IPS DF 19.7 (cell line): ENCODE measurements around the gene SETDB1.
A peak's percentile ranks its signal among the peaks of the same experiment; 100 is the strongest.
"Not testable (repeated sequence)": the region's sequence is repeated elsewhere in the genome, so short reads cannot be mapped to it uniquely, and the experiment has no call there.

Experiments
- DNase-seq: peaks from one replicate; pipeline ENCODE4 v3.0.0-alpha.2; 2013; ENCODE audit warnings: low read depth, low spot score

SETDB1 gene

DNA sequence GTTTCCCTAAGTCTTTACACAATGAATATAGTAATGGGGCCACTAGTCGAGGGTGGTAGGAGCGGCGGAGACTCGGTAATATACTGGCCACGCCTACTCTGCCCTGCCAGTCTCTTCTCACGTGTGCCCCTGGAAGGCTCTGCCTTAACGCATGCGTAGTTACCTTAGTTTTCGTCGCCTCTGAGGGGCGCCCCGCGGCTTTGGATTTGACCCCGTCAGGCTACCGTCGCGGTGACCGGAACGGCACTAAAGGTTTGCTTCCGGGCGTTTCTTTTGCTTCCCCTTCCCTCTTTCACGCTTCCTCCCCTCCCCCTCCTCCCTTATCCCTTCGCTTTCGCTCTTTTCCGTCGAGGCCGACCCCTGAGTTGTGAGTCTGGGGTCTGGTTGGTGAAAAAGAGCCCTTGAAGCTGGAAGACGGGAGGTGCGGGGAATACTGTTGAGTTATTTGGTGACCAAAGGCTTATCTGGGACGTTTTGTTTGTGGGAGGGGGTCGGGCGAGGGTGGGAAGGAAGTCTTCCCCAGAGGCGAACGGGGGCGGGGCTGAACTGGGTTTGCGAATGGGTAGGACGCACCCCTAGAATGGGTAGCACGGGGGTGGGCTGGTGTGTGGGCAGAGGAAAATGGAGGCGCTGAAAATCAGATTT is at the start of gene SETDB1:
TSS of gene SETDB1 (plus strand) at position 267 of the 645 bp plus-strand sequence. CDS start 1,352 bp downstream, outside the sequence.
- peak; percentile 98 for DNase-seq

DNA sequence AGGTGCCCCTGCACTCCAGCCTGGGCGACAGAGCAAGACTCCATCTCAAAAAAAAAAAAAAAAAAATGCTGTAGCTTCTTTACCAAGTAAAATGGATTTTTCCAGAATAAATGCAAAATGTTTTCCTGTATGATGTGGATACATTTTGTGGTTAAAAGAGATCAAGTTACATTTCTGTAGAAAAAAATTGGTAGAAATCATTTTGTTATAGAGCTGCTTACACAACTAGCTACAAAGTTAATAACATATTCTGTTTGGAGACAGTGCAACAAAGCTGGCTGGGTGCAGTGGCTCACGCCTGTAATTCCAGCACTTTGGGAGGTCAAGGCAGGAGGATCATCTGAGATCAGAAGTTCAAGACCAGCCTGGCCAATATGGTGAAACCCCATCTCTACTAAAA is 47.2 kb upstream of the SETDB1 start:
- DNase-seq, result not testable (repeated sequence)

DNA sequence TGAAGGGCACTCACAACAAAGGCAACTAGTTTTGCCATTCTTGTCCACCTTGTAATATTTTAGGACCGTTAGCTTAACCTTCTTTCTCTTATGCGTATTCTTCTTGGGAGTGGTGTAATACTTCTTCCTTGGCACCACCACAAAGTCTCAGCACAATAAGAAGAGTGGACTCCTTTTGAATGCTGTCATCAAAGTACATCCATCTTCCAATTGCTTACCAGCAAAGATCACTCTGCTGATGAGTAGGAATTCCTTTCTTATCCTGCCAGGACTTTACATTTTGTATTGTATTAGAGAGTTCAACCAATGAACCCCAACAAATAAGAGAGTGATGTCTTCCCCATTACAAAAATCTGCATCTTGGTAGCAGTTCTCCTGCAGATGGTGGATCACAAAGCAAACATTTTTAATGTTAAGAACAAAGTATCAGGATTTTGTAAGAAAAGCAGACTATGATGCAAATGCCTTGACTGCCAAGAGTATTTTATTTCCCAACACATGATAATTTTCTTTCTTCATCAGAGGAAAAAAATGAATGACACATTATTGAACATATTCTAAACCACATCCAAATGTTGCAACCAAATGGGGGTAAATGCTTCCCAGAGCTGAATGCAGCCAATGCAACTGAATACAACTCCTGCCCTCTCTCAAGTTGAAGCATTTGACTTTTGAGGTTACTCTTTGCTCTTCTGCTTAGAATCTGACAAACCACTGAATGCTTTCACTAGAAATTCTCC is 44.7 kb upstream of the SETDB1 start:
- DNase-seq, result no peak

DNA sequence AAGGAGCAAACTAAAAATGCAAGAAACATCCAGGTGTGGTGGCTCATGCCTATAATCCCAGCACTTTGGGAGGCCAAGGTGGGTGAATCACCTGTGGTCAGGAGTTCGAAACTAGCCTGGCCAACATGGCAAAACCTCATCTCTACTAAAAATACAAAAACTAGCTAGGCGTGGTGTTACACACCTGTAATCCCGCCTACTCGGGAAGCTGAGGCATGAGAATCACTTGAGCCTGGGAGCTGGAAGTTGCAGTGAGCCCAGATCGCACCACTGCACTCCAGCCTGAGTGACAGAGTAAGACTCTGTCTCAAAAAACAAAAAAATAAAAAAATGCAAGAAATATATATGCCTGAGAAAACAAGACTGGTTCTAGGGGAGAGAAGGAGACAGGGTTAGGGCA is 43.0 kb upstream of the SETDB1 start:
- DNase-seq, result not testable (repeated sequence)

DNA sequence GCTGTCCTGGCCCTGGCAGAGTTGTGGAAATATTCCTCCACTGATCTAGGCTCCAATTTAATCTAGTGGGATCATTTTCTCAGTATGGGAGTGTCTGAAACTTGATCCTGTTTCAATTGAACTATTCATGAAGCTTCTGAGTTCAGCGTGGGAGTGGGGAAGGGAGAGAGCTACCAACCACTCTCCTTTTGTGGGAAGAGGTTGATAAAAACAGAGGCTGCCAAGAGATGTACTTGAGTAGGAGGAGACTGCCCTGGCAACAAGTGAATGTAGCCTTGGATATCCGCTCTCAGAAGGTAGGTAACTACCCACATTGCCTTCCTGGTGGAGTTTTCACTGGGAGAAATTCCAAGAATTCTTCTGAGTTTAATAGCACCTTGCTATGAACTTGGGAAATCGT is 39.1 kb upstream of the SETDB1 start, which contains the start of gene CTXND2:
TSS of gene CTXND2 (plus strand) at position 119 of the 400 bp plus-strand sequence. CDS start 25,179 bp downstream, outside the sequence.
- no peak for DNase-seq

DNA sequence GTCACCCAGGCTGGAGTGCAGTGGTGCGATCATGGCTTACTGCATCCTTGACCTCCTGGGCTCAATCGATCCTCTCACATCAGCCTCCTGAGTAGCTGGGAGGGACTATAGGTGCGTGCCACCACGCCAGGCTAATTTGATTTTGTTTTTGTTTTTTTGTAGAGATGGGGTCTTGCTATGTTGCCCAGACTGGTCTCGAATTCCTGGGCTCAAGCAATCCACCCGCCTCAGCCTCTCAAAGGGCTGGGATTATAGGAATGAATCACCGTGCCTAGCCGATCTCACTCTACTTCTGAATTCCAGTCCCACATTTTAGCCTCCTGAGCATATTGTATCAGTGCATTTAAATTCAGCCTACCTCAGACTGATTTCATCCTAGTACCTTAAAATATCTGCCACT is 37.4 kb upstream of the SETDB1 start:
- DNase-seq, result no peak

DNA sequence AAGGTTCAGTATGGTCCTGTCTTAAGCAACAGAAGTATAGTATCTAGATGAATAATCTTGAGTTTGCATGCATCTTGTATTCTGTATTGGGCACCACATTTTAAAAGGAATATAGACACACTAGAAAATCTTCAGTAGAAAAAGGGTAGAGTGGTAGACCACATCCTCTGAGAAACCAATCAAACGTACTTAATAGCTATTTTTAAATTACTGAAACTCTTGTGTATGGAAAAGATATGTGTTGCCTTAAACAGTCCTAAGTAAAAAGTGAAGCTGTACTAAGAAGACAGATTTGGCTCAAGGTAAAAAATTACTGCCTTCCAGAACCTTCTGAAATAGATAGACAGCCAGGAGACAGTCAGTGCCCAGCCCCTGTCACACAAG is 36.1 kb upstream of the SETDB1 start:
- no peak for DNase-seq

DNA sequence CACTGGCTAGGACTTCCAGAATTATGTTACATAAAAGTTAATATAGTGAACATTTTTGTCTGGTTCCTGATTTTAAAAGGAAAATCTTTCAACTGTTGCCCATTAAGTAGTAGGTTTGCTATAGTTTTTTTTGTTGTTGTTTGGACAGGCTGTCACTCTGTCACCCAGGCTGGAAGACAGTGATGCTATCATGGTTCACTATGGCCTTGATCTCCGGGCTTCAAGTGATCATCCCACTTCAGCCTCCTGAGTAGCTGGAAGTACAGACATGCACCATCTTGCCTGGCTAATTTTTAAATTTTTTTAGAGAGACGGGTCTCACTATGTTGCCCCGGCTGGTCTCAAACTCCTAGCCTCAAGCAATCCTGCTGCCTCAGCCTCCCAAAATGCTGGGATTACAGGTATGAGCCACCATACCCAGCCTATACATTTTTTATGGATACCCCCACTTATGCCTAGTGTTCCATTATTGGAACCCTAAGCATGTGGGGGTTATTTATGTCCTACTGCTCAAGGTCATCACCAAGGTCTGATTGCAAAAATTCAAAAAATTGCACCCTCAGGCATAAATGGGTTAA is 32.7 kb upstream of the SETDB1 start:
- DNase-seq, result no peak

DNA sequence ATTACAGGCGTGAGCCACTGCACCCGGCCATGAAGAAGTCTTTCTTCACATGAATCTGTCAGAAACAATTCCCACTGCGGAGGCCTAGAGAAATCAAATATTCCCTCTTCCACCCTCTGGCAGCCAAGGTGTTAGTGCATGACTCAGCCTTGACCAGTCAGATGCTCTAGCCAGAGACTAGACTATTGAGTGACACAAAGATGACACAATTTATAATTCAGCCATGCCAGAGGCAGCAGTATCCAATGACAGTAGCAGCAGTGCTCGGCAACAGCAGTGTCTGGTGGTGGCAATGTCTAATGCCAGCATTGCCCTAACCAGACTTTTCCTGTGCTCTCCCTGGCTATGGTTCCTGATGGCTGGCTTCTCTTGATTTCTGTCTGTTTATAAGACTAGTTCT is 30.5 kb upstream of the SETDB1 start:
- no peak for DNase-seq

DNA sequence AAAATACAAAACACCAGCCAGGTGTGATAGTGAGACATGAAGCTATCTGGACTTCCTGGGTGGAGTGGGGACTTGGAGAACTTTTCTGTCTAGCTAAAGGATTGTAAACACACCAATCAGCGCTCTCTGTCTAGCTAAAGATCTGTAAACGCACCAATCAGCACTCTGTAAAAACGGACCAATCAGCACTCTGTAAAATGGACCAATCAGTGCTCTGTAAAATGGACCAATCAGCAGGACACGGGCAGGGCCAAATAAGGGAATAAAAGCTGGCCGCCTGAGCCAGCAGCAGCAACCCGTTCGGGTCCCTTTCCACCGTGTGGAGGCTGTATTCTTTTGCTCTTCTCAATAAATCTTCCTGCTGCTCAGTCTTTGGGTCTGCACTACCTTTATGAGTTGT is 26.4 kb upstream of the SETDB1 start:
- not testable (repeated sequence) for DNase-seq

DNA sequence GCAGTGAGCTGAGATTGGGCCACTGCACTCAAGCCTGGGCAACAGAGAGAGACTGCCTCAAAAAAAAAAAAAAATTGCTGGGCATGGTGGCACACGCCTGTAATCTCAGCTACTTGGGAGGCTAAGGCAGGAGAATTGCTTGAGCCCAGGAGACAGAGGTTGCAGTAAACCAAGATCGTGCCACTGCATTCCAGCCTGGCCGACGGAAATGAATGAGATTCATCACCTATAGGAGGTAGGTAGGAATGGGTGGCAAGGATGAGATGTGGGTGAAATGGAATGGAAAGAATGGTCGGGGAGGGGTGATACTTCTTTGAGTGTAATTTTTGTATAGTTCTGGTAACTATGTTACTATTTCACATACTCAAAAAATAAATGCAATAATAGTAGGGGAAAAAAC is 23.8 kb upstream of the SETDB1 start:
- DNase-seq, result no peak

DNA sequence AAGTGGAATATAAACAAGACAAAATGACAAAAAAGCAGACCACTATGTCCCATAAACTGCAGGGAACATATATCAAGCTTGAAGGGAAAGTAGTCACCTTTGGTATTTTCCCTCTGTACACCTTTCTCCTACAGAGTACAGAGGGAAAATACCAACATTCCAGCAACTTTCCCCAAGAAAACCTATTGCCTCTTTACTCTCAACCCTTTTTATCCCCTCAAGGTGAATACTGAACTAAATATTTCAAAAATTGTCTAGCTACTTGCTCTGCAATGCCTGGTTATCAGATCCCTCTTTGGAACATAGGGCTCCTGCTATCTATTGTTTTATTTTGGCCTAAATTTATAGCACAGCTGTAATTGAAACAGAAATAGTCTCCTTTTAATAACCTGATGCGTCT is 23.4 kb upstream of the SETDB1 start:
- no peak for DNase-seq

DNA sequence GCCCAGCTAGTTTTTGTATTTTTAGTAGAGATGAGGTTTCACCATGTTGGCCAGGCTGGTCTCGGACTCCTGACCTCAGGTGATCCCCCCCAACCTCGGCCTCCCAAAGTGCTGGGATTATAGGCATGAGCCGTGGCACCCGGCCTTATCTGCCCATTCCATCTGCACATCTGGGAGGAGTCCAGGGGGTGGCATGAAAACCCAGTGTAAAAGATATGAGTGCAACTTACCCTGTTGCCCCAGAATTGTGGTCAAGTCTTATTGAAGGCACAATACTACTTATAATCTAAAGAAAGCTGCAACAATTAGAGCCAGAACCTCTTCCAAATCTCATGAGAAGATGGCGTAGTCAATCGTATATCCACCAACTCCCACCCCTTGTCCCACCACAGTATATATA is 20.9 kb upstream of the SETDB1 start:
- no peak for DNase-seq

DNA sequence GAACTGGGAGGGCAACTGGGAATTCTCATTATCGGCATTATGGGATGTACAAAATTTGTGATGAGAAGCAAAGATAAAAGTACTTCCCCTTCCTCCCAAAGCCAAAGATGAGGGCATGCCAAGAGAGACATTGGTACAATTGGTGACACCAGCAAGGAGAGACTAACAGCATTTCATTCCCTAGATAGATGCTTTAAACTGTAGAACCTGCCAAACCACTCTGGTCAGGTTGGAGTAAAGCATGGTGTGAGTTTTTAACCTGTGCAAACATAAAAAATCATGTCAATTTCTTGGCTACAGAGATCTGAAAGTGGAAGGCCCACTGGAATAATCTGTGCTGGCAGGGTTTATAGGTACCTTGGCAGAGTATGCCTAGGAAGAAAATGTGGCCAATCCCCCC is 19.8 kb upstream of the SETDB1 start:
- DNase-seq, result no peak

DNA sequence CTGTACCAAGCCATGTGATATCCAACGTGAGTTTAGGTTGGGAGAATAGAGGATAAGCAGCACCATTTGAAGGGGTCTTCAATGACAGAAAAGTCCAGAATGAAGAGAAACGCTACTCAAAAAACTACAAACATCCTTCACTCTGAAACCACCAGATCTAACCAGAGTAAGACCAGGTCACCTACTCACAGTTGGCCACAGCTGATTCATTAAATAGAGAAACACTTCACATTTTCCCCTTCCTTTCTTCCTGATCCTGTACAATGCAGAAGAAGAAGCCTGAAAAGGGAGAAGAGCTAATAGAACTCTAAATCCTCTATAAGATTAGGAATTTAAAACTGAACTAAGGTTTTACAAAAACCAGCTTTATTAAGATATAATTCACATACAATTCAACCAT is 19.4 kb upstream of the SETDB1 start:
- no peak for DNase-seq

DNA sequence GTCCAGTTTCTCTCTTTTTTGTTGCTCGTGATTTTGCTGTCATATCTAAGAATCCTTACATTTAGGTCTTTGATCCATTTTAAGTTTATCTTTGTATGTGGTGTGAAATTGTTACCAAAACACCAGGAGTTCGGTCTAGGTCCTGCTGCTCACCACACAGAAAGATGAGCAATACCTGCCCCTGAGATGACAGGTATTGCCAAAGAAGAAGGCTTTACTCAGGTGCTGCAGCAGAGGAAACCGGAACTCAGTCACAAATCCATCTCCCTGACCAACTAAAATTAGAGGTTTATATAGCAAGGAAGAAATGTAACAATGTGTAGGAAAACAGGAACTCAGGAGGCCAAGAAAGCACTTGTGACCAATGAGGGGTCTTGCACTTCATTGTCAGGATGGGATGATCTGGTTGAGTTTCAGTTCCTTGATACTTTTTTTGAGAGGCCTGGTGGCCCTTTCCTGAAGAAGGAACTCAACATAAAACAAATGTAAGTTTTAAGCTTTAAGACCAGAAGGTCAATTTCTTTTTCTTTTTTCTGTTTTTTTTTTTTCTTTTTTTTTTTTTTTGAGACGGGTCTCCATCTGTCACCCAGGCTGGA is 16.5 kb upstream of the SETDB1 start:
- no peak for DNase-seq

DNA sequence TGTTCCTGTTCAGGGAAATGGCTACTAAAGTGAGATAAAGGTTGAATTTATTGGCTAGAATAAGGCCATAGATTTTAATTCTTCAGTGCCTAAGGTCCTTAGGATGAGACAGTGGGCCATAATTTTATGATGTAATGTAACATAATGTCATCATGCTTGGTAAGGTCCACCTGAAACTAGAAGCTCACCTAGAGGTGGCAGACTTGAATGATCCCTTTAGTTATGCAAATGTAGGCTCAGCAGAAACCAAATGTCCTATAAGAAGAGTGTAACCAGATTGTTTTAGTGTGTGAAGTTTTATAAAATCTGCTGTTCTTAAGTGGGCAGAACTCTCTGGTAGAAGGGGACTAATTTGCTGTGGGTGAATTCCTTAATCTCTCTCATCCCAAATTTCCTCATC is 13.5 kb upstream of the SETDB1 start:
- no peak for DNase-seq

DNA sequence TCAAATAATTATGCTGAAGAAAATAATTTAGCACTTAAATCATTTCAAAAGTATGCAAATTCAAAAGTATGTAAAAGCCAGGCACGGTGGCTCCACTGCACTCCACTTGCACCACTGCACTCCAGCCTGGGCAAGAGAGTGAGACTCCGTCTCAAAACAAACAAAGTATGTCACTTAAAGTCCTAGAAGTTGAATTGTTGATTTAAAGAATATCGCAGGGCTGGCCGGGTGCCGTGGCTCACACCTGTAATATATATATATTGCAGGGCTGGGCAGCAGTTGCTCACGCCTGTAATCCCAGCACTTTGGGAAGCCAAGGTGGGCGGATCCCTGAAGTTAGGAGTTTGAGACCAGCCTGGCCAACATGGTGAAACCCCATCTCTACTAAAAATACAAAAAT is 8.8 kb upstream of the SETDB1 start:
- DNase-seq, result no peak

DNA sequence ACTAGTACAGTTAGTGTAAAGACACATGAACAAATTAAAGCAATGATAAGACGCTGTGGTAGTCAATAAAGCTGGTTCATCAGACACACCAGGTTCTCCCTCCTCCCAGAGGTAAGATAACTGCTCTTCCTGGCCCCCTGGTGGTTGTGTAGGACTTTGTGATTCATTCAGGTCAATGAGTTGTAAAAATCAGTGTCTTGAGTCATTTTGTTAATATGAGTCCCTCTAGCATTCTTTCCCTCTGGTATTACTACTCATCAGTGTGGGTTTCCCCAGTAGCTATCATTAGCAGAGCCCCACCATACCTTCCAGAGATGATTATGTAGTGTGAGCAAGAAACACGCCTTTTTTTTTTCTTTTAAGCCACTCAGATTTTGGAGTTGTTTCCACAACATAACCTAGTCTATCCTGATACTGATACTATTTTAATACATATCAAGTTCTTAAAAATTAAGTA is 3.6 kb upstream of the SETDB1 start:
- DNase-seq, result peak; percentile 28

DNA sequence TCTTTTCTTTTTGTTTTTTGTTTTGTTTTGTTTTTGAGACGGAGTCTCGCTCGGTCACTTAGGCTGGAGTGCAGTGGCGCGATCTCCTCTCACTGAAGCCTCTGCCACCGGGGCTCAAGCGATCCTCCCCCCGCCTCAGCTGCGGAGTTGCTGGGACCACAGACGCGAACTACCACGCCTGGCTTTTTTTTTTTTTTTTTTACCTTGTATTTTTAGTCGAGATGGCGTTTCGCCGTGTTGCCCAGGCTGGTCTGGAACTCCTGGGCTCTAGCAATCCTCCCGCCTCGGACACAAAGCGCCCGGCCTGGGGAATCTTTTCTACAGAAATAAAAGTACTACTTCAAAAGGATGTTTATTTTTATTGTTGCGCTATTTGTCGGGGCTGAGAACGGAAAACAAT is 1.1 kb upstream of the SETDB1 start:
- no peak for DNase-seq

DNA sequence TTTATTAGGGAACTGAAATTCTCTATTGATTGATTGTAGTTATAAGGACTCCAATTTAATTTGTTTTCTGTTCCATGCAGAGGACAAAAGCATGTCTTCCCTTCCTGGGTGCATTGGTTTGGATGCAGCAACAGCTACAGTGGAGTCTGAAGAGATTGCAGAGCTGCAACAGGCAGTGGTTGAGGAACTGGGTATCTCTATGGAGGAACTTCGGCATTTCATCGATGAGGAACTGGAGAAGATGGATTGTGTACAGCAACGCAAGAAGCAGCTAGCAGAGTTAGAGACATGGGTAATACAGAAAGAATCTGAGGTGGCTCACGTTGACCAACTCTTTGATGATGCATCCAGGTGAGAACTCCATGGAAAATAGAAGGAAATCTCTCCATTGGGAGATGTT is 1.5 kb downstream of the SETDB1 start:
- no peak for DNase-seq

DNA sequence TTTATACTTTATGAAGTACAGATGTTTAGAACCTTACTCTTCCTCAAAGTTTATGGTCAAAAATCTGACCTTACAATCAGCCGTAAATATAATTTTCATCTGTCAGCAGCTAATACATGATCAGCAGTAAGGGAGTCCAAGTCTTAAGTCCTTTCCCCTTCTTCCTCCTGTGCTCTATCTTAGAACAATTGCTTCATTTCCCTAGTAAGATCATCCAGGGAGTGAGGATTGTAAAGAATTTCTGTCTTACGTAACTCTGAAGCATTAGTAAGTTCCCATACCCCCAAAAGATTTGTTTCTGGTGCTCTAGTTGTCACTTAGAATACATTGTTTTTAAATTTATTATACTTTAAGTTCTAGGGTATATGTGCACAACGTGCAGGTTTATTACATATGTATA is 2.1 kb downstream of the SETDB1 start:
- DNase-seq, result no peak

DNA sequence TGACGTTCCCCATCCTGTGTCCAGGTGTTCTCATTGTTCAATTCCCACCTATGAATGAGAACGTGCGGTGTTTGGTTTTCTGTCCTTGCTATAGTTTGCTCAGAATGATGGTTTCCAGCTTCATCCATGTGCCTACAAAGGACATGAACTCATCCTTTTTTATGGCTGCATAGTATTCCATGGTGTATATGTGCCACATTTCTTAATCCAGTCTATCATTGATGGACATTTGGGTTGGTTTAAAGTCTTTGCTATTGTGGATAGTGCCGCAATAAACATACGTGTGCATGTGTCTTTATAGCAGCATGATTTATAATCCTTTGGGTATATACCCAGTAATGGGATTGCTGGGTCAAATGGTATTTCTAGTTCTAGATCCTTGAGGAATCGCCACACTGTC is 2.6 kb downstream of the SETDB1 start:
- not testable (repeated sequence) for DNase-seq
